Measurements from ENCODE around the gene CACHD1. TPM values are rescaled to one million over a fixed set of nuclear protein-coding genes. Genes with fewer than 3 reads are reported as not detected.

CACHD1 gene
- total and polyA plus RNA-seq, 10 donors = 1.1 to 17.3 (median 11.4) TPM

DNA sequence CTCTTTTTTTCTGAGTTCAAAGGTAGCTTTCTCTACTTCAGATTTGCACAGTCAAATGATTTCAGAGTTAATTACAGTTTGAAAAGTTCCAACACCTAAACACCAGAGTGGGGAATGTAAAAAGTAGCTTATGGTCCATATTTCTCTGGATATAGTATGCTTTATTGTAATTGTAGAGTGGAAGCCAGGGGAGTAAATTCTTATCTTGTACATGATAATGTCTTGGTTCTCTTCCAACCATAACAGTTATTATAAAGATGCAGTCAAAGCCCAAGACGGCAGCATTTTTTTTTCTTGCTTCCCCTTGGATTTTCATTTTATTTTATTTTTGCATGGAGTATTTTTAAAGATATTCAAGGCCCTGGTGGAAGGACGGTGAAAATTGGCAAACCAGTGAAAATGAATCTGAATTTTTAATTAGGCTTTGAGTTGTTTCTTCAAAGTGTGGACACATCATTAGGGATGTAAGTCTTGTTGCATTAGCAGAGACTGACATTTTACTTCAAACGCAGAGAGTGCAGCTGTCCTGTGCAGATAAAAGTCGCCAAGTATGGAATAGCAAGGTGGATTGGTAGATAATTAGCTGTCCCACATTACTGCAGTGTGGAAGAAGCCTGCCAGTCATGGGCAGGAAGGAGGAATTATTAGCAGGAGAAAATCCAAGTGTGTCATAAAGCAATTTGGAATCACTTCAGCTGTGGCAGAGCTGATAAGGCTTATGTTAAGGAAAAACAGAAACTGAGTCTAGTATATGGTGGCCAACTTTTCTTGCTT, 11.3 kb downstream of the CACHD1 start:
- H3K4me1 ChIP-seq = peaks cover 0 to 25% (median 8%) of the 10 kb centered on the region in 6 donors
- no peaks in the 10 kb centered on the region for H3K9me3 ChIP-seq
- peaks cover 0 to 8% (median 0%) of the 10 kb centered on the region in 7 donors for H3K27me3 ChIP-seq (replicated peaks in 1 of 7)
- intact Hi-C loops (cut with DNase I; ENCODE audit: low total_unique reads) = no loop called here
- H3K27ac ChIP-seq = no peak overlapping the region
- 62 to 78% (median 70%) methylated on average over 4 of the region's 4 CpGs for WGBS, 5 donors
- DNase-seq = no peak
- H3K4me3 ChIP-seq = no peak overlapping the region
- no peaks in the 10 kb centered on the region for H3K36me3 ChIP-seq
- TF ChIP-seq, protein P1, sequence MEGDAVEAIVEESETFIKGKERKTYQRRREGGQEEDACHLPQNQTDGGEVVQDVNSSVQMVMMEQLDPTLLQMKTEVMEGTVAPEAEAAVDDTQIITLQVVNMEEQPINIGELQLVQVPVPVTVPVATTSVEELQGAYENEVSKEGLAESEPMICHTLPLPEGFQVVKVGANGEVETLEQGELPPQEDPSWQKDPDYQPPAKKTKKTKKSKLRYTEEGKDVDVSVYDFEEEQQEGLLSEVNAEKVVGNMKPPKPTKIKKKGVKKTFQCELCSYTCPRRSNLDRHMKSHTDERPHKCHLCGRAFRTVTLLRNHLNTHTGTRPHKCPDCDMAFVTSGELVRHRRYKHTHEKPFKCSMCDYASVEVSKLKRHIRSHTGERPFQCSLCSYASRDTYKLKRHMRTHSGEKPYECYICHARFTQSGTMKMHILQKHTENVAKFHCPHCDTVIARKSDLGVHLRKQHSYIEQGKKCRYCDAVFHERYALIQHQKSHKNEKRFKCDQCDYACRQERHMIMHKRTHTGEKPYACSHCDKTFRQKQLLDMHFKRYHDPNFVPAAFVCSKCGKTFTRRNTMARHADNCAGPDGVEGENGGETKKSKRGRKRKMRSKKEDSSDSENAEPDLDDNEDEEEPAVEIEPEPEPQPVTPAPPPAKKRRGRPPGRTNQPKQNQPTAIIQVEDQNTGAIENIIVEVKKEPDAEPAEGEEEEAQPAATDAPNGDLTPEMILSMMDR (IDR thresholded peaks at IDR 0.05 in 8 of 11, conservative IDR thresholded peaks at IDR 0.05 in 3 of 11) = no peak
- no peak for TF ChIP-seq POLR2AphosphoS5 (IDR thresholded peaks at IDR 0.05)
- no peak for TF ChIP-seq POLR2A (IDR thresholded peaks at IDR 0.05)

DNA sequence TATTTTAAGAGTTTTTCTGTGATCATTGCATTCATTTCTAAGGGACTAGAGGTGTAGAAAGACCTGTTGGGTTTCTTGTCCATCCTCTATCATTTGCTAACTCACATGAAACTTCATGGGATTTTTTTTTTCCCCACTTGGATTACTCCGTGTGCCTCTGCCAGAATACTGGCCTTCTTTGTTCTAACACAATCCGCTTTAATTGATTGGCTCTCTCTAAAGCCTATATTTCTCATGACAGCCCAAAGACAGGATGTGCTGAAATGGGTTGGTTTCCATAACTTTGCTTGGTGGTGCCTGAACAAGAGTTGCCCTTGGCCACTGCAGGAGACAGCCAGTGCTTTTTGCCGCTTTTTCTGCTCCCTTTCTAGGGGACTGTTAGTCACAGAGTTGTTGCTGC, 12.2 kb downstream of the CACHD1 start:
- Histone ChIP-seq H3K4me1 (peaks cover 0 to 16% (median under 1%) of the 10 kb centered on the region in 6 donors), H3K9me3 (no peaks in the 10 kb centered on the region), H3K36me3 (no peaks in the 10 kb centered on the region), H3K27me3 (replicated peaks in 1 of 7) (peaks cover 0 to 8% (median 0%) of the 10 kb centered on the region in 7 donors), H3K27ac (no peak overlapping the region), H3K4me3 (no peak overlapping the region)
- WGBS, 5 donors = 88 to 92% (median 91%) methylated on average over 3 of the region's 3 CpGs
- TF ChIP-seq, protein P1 (IDR thresholded peaks at IDR 0.05 in 8 of 11, conservative IDR thresholded peaks at IDR 0.05 in 3 of 11) = no peak
- TF ChIP-seq POLR2AphosphoS5 (IDR thresholded peaks at IDR 0.05) = no peak
- intact Hi-C loops (cut with DNase I; ENCODE audit: low total_unique reads) = no loop called here
- DNase-seq = no peak

DNA sequence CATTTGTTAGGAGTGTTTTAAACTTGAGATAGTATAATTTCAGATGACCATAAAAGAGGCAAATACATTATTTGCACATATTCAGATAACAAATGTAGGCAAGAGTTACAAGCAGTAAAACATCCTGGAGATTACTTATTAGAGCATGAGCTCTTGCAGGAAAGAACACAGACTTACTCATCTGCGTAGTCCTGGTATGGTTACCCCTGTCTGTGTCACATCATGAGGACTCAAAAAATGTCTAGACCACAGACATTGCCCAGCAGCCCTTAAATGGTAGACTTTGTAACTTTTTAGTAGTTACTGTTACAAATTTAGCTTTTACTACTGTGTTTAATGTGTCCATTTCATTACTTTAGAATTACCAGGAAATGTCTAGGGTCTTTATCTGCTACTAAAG, 12.8 kb downstream of the CACHD1 start:
- H3K4me1 ChIP-seq = peaks cover 0 to 13% (median 0%) of the 10 kb centered on the region in 6 donors
- no peak overlapping the region for H3K4me3 ChIP-seq
- peaks cover 0 to 8% (median 0%) of the 10 kb centered on the region in 7 donors for H3K27me3 ChIP-seq (replicated peaks in 1 of 7)
- no peak for DNase-seq
- H3K27ac ChIP-seq = no peak overlapping the region
- H3K36me3 ChIP-seq = no peaks in the 10 kb centered on the region
- H3K9me3 ChIP-seq = no peaks in the 10 kb centered on the region
- intact Hi-C loops (cut with DNase I; ENCODE audit: low total_unique reads) = no loop called here
- WGBS, 5 donors = 84 to 98% (median 86%) methylated on average over 1 of the region's 1 CpG
- TF ChIP-seq POLR2A (IDR thresholded peaks at IDR 0.05) = no peak
- TF ChIP-seq, protein P1 (IDR thresholded peaks at IDR 0.05 in 8 of 11, conservative IDR thresholded peaks at IDR 0.05 in 3 of 11) = no peak
- TF ChIP-seq POLR2AphosphoS5 (IDR thresholded peaks at IDR 0.05) = no peak

DNA sequence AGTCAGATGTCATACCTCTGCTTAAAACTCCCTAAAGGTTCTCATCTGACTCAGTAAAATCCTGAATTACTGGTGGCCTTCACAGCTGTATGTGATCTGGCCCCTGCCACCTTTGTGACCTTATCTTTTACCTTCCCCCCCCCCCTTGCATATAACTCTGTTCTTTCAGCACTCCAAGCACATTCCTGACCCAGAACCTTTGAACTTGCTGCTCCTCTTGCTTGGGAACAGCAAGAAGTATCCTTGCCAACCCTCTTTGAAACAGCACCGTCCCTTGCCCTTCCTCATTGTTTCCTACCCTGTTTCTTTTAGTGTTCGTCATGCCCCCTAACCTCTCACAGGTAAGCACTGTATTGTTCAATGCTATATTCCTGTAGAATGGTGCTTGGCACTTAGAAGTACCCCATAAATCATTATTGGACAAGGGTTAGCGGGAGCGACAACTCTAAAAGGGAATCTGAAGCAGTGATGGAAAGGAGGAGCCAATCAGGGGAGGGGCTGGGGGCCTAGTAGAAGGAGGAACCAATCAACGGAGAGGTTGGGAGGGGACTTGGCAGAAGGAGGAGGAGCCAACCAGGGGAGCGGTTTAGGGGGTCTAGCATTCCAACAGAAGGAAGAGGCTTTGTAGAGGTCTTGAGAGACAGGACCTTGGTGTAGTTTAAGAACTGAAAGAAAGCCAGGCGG, 13.9 kb downstream of the CACHD1 start:
- 88 to 97% (median 92%) methylated on average over 7 of the region's 7 CpGs for WGBS, 5 donors
- TF ChIP-seq POLR2A (IDR thresholded peaks at IDR 0.05) (no peak), POLR2AphosphoS5 (IDR thresholded peaks at IDR 0.05) (no peak)
- TF ChIP-seq, protein P1 (IDR thresholded peaks at IDR 0.05 in 8 of 11, conservative IDR thresholded peaks at IDR 0.05 in 3 of 11) = no peak
- H3K36me3 ChIP-seq = no peaks in the 10 kb centered on the region
- peaks cover 0 to 8% (median 0%) of the 10 kb centered on the region in 7 donors for H3K27me3 ChIP-seq (replicated peaks in 1 of 7)
- H3K27ac ChIP-seq = no peak overlapping the region
- no peak for DNase-seq
- H3K9me3 ChIP-seq = no peaks in the 10 kb centered on the region
- no peak overlapping the region for H3K4me3 ChIP-seq
- intact Hi-C loops (cut with DNase I; ENCODE audit: low total_unique reads) = no loop called here
- H3K4me1 ChIP-seq = peaks cover 0 to 13% (median 0%) of the 10 kb centered on the region in 6 donors
